GM21447 (cell line): ENCODE results near the gene AGAP1.
"Not testable (repeated sequence)": the region's sequence is repeated elsewhere in the genome, so short reads cannot be mapped to it uniquely, and the experiment has no call there.

Experiments used
- ATAC-seq: cut with Tn5 transposase; IDR thresholded peaks from one replicate; pipeline ENCODE4 v1.9.1; 2021; ENCODE audit not compliant: unreplicated experiment

Gene AGAP1

DNA sequence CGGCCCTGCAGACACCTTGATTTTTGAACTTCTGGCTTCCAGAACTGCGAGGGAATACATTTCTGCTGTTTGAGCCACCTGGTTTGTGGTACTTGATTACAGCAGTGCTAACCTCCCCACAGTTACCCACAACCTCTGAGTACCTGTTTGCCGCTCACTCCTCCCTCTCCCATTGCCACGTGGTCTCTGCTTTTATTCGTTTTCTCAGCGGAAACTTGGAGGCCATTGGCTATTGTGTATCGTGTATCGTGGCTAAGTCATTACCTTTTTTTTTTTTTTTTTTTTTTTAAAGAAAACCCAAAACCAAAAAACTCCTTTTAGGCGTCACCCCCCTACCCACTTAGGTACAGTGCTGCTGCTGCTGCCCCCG lies 90.8 kb downstream of the AGAP1 start:
- no peak for ATAC-seq

DNA sequence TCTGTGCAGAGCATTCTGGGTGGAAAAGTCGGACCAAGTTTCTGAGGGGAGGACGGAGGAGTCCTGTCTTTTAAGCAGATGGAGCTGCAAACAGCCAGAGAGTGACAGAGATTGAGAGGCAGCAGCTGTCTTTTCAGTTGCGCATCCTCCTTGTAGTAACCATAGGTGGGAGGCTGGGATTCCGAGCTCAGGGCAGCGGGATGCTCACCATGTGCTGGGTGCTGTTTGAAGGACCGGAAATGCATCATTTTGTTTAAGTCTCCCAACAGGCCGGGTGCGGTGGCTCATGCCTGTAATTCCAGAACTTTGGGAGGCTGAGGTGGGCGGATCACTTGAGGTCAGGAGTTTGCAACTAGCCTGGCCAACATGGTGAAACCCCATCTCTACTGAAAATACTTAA lies 93.4 kb downstream of the AGAP1 start:
- no peak for ATAC-seq

DNA sequence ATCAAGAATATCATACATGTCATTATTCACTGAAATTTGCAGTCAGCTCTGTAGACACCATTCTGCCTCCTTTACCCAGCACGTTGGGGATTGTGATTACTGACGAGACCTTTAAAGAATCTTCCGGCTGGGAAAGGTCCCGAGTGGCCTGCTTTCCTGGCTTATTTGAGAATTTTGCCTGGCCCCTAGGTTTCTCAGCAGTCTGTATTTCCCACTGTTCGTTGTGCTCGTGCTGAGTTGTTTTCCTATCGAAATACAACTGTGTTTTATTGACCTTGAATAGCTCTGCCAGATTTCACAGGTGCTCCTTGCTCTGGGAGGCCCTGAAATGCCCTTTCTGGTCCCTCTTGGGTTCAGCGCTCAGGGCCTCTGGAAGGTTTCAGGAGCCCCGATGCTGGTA lies 94.9 kb downstream of the AGAP1 start:
- ATAC-seq: no peak

DNA sequence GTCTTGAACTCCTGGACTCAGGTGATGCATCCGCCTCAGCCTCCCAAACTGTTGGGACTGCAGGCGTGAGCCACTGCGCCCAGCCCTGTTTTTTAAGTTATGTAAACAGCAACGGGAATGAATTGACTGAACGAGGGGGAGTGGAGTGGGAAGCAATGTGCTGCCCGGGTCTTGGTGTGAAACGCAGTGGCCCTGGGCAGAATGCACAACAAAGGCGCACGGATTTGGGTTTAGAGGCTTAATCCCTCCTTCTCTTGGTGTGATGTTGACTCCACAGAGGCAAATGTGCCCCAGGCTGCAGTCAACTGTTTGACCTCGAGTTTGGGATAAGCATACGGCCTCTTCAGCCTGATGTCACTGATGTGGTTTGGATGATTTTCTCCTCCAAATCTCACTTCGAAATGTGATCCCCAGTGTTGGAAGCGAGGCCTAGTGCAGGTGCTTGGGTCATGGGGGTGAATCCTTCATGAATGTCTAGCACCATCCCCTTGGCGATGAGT lies 97.4 kb downstream of the AGAP1 start:
- no peak for ATAC-seq

DNA sequence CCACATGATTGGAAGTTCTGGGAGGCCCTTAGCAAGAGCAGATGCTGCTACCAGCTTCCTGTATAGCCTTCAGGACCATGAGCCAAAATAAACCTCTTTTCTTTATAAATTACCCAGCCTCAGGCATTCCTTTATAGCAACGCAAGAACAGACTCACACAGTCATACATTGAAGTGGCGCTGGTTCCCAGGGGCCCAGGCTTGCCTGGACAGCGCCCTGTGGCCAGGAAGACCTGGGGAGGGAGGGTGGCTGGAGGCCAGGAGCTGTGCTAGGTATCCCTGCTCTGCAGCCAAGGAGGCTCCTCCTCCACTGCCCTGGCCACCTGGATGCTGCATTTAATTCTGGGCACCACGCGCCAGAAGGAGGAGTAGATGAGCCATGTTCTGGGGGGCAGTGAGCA lies 98.1 kb downstream of the AGAP1 start:
- no peak for ATAC-seq

DNA sequence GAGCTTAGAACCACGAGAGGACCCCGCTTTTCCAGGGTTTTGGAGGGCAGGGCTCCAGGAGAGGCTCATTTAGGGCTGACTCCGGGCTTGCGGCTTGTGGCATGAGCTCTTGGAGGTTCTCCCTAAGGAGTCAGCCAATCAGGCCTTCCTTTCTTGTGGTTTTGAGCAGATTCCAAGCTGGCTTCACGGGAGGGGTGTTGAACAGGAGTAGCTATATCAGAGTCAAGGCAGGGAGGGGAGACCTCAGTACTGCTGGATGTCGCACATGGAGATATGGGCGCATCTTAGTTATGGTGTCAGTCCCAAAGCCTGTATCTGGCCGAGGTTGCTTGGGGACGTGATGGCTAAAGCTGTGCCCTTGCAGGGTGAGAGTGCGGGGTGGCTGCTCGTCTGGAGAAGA lies 98.6 kb downstream of the AGAP1 start:
- no peak for ATAC-seq

DNA sequence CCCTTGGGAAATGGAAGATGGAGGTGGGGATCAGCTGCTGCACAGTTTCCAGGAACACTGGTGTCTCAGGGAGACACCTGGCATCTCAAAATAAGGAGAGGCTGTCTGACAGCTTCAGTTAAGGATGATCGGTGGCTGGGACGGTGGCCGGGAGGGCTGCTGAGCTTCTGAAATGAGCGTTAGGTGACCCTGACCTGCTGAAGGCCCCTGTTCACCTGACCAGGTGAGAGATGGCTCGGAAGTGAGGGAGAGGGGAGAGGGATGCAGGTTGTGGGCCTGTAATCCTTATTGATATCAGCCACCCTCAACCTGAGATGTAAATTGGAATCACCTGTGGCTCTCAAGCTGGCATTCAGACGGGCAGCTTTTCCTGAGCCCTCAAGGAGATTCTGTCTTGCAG lies 99.0 kb downstream of the AGAP1 start:
- no peak for ATAC-seq

DNA sequence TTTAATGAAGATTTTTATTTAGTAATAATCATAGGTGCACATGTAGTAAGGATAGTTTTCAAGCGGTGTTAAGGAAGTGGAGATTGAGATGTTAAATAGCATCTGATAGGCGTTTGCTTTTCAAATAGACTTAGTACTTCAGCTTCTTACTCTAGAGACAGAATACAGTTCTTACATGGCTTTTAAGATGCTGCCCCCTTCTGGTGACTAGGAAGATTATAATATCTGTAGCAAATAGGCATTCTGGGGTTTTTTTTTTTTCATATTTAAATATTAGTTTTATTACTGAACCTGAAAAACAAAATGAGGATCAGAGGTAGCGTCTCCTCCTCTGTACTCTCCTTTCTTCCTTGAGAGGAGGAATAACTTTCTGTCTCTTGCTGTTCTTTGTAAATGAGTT lies 100.2 kb downstream of the AGAP1 start:
- ATAC-seq: no peak

DNA sequence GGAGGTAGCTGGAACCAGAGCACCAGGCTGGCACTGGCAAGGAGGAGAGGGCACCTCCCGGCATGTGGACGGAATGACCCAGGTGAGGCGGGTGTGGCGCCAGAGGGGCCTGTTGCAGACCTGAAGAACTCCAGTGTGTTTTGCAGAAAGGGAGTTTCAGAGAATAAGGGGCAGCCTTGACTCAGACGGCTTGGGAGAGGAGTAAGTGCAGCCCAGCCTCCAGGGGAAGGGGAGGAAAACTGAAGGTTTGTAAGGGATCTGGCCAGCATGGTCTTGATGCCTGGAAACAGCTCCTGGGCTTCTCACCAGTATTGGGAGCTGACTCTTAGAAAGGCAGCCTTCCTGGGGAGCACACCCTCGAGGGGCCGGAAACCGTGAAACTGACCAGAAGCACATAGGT lies 101.1 kb downstream of the AGAP1 start:
- ATAC-seq: no peak

DNA sequence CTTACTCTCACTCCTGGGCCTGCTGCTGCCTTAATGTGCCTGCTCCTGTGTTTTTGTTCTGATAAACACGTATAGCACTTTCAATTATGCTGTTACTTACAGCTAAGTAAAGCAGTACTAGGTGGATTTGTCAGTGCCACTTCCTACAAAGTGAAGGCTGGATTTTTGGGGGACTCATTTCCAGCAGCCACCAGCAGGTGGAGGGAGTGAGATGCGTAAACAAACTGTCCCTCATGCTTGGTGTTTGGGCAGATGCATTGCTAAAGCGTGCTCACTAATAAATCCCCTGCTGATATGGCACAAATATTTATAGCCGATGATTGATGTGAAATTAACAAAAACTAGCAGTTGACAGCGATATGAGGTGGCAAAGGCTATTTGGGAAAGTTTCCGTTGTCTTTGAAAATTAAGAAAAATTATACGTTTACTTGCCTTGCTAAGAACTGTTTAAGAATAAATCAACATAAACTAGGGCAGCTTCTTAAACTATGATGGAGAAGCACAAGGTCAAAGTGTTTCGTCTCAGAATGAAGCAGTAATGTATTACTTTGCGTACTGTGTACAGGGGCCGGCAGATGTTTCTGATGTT lies 101.7 kb downstream of the AGAP1 start:
- no peak for ATAC-seq

DNA sequence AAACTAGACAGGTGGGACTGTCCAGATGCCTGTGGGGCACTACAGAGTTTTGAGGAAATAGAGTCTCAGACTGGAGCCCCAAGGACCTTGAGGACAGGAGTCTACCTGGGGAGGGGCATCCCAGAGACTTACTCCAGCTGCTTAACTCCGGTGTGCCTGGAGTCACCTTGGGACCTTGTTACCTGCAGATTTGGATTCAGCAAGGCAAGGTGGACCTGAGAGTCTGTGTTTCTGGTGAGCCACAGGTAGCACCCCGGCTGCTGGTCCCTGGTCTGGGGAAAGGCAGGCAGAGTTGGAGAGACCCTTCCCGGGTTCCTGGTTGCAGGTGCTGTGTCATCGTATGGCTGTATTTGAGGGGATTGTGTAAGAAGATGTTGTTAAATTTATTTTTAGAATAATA lies 102.4 kb downstream of the AGAP1 start:
- no peak for ATAC-seq

DNA sequence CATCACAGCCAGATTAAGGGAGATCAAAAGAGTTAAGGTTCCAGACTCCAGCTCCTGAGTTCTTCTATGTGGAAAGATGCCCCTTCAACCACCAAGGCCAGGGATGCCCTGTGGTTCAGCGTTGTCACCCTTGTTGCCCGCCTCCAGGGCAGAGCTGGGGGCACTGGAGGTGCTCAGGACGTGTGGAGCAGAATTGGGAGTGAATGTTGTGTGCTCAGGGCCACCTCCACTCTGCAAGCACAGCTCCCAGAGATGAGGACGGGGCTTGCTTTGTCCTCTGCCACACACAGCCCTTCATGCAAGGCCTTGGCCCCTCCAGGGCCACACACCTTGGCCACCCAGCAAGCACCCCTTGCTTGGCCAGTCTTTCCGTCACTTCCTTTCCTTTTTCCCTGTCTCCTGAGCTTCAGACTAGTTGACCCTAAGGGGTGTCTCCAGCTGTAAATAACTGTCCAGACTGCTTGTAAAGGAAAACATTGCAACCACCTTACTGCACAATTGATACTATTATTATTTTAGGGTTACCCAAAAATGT lies 103.3 kb downstream of the AGAP1 start:
- no peak for ATAC-seq

DNA sequence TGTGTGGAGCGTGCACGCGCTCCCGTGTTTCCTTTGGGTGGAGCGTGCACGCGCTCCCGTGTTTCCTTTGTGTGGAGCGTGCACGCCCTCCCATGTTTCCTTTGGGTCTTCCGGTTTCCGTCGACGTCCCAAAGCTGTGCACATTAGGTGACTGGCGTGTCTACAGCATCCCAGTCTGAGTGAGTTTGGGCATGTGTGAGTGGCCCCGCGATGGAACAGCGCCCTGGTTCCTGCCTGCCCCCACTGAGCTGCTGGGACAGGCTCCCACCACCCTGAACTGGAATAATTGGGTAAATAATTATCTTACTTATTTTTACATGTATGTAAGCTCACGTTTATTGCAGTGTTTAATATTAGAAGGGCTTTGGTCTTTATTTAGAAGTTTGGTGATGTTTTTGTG lies 104.2 kb downstream of the AGAP1 start:
- no peak for ATAC-seq

DNA sequence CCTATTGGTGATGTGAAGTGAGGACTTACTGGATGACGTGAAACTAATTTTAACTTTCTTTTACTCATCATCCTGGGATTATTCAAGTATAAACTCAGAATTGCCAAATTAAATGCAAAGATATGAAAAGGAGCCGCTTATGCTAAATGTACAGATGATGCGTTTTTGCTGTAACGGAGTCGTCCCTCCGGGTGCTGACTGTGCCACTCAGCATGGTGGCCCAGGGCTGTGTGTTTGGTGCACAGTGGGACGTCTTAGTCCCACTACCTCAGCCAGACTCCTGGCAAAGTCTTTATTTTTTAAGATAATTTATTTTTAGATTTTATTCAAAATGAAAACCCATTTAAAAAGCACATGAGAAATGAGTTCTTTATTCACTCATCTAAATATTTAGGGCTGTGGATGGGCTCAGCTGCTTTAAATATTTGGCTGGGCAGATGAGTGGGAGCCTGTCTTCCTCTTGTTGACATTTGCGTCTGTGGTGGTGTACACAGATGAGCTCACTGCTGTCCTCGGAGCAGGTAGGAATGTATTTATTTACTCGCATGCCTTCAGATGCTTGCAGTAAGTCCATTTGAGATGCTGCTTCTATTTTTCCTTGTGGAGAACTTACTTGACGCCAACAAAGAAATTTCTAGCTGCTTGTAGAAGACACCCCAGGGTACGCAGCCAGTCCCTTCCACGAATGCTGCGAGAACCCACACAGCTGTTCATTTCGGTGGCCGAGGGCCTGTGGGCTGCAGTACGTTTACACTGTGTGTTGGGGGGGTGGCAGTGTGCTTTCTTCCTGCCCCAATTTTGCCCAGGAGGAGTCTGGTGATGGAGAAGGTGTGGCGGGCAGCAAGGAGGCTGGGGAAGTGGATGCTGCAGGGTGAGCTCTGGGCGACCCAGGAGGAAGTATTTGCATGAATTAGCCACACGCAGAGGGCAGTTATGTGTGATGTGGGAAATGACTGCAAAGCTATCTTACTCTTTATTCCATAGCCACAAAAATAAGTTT lies 105.0 kb downstream of the AGAP1 start:
- no peak for ATAC-seq

DNA sequence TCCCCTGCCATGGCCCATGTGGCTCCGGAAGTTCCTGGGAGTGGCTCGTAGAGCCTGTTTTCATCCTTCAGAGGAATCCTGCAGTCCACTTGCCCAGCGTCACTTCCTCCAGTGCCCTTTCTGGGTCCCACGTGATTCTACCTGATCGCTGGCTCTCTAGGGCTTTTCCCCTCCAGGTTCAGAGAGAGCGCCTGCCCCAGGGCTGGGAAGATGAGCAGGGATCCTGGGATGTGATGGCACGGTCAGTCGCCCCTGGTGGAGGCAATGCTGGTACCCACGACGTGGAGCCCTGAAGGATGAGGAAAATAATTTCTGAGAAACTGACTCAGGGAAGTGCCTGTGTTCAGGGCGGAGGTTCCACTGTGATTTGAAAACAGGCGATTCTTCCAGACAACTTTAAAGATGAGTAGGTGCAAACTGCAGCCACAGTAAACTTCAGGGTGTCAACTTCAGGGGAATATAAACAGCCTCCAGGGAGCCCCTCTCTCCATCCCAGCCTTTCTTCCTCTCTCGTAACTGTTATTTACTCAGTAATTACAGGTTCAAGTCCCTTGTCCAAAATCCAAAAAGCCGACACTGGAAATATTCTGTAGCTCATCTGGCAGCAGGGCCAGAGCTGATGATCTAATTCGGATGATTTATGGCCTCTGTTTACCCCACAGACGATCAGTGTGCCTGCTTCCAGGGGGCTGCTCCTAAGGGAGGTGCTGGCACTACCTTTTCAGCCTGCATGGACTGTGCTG lies 105.9 kb downstream of the AGAP1 start:
- ATAC-seq: no peak

DNA sequence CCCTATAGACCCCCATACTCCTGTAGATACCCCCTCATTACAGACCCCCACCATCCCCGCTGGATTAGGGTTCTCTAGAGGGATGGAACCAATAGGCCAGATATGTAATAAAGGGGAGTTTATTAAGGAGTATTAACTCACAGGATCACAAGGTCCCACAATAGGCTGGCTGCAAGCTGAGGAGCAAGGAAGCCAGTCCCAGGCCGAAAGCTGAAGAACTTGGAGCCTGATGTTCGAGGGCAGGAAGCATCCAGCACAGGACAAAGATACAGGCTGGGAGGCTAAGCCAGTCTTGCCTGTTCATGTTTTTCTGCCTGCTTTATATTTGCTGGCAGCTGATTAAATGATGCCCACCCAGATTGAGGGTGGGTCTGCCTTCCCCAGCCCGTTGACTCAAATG lies 106.6 kb downstream of the AGAP1 start:
- ATAC-seq: no peak

DNA sequence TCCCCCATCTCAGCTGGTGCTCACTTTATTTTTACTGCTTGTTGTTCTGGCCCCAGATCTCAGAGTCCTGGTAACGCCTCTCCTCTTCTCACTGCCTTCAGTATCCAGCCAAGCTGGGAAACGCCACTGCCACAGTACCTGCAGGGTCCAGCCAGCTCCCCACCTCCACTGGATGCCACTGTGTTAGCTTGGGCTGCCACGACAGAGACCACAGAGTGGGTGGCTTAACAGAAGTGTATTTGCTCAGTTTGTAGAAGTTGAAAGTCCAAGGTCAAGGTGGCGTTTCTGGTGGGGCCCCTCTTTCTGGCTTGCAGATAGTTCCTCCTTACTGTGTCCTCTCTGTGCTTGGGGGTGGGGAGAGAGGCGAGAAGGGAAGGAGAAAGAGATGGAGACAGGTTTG lies 107.1 kb downstream of the AGAP1 start:
- ATAC-seq: no peak

DNA sequence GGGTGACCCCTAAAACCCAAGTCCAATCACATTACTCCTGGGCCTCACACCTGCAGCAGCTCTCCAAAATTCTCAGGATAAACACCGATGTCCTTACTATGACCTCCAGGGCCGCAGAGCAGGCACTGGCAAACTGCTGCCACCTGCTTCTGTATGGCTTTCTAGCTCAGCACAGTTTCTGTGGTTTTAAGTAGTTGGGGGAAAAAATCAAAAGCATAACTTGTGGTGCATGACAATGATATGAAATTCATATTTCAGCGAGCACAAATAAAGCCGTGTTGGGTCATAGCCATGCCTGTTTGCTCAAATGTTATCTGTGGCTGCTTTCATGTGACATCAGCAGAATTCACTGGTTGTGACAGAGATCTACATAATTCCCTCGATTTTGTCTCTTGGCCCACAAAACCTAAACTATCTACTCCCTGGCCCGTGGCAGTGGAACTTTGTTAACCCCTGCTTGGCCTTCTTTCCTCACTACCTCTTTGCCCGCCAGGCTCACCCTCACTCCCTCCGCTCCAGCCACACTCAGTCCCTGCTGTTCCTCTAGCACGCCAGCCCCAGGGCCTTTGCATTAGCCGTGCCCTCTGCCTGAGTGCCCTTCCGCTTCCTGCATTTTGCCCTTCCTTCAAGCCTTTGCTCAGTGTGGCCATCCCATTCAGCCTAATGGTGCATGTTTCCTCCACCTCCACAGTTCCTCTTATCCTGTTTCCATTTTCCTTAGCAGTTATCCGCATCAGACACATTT lies 108.3 kb downstream of the AGAP1 start:
- ATAC-seq: no peak

DNA sequence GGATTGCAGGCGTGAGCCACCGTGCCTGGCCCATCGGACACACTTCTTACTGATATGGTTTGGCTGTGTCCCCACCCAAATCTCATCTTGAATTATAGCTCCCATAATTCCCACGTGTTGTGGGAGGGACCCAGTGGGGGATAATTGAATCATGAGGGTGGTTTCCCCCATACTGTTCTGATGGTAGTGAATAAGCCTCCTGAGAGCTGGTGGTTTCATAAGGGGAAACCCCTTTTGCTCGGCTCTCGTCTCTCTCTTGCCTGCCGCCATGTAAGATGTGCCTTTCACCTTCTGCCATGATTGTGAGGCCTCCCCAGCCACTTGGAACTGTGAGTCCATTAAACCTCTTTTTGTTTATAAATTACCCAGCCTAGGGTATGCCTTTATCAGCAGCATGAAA lies 109.1 kb downstream of the AGAP1 start:
- not testable (repeated sequence) for ATAC-seq

DNA sequence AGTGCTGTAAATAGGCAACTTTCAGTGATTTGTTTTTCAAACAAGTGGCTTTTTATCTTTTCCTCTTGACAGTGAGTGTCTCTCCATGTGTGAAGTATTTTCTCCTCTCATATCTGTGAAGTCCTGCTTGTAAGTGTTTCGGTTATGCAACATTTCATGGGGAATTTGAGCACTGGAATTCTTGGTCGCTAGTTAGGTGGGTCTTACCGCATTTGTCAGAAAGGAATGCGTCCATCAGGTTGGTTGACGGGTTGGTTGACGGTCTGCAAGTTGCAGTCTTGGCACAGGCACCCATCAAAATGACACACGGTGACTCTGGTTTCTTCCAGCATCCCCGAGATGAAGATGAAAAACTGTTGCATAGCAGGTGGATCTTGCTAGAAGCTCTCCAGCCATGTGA lies 109.8 kb downstream of the AGAP1 start:
- no peak for ATAC-seq
